ENCODE measurements around the gene ATP5PB.

ATP5PB gene

GRCh38 chr1:111476214-111476613 lies 26.9 kb downstream of the ATP5PB start:
- DNase-seq = no peak

- peak; percentile 72 for DNase-seq
Observed at GRCh38 chr1:111476761-111477309, 27.6 kb downstream of the ATP5PB start.

DNA sequence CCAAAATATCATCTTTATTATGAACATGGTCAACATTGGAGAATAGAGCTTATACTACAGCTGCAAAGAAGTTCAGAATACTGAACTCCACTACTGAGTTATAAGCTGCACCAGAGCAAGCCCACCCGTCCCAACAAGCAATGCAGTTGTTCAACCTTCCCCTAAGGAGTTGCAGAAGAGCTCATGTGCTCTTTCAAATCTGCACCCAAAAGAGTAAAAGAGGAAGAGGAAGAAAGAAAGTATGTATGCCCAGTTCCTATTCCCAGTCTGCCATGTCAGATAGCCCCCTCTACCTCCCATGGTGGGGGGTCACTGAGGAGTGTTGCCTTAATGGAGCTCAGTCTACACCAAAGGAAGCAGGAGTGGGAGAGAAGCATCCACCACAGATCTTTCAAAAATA lies 31.4 kb downstream of the ATP5PB start:
- no peak for DNase-seq

DNA sequence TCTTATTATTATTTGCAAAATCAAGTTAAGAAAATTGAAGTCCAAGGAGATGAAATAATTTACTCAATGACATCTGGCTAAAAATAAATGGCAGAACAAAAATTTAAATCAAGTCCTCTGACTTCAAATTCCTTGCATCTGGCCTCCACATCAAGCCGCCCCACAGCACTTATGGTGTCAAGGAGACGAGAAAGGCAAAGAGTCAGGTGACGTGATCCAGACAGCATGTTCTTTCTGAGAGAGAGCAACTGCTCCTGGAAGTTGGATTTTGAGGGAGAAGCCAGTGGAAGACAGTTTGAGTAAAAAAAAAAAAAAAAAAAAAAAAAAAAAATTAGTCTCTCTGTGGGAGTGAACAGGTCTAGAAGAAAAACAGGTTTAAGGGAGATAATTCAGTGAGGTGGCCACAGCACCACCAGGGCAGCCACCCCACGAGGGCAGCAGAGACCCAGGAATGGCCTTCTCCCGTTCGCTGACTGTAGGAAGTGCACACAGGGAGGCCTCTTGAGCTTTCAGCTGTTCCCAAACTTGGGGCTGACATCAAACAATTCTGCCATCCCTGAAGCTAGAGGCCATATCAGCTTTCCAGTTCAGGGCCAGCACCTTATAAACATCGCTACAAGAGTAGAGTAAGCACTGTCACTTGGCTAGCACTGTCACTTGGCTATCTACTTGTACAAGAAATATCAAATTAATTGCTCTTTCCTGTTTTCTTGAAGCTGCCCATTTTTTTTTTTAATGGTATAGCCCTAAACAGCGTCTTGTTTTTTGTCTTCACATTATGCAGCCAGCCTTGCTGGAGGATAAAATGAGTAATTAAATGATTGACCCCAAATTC lies 32.3 kb downstream of the ATP5PB start:
- DNase-seq = peak; percentile 84

DNA sequence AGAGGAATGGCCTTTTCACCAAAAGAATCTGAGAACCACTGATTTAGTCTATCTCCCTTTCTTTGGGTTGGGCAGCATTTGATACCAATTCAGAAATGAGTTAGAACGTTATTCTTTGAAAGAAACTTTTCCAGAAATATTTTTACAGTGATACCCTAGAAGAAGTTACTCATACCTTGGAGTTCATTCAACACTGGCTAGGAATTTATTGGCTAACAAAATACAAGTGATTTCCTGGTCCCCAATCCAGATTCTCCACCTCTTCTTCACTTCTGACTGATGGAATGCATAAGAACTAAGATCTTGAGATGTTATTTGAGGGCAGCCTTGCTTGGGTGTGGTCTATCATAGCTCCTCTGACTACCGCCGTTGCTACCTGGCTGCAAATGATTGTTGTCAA lies 33.9 kb downstream of the ATP5PB start:
- no peak for DNase-seq

DNA sequence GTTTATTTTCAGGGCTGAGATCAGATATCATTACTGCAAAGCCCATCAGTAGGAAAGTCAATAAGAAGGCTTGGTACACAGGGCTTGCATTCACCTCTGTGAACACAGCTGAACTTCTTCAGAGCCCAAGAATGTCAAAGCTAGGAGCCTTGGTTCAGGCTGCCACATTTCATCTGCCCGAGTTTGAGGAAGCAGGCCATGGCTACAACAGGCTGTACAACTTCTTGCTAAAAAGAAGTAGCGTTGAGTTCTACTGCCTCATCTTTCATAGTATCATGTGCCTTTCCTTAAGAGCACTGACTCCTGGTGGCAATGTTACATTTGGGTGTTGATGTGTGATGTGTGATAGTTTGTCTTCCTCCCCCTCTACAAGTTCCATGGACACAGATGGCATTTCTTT lies 34.6 kb downstream of the ATP5PB start:
- no peak for DNase-seq

DNA sequence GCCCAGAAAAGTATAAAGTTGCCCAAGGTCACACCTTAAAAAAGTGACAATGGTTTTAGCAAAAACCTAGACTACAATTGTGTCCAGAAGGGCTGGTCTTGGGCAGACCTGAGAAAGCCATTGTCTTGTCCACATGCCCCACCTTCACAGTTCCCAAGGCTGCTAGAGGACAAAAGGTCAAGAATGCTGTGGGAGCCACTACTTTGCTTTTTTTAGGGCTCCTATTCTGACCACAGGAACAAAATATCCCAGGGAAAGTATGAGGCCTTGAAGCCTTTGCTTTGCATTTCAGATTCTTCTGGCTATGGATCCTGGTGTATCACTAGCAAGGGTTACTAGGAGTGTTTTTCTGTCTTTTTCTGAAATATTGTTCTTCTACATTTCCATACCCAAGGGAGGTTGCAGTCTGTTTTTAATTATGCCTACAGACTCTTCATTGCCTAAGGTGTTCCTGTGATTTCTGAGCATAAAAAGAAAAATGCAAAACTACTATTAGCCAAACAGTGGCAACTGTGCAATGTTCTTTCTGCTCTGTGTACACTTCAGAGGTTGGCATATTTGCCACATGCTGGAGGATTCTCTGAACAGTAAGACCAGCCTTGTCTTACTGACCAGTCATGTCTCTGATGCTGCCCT lies 35.2 kb downstream of the ATP5PB start:
- DNase-seq = no peak

DNA sequence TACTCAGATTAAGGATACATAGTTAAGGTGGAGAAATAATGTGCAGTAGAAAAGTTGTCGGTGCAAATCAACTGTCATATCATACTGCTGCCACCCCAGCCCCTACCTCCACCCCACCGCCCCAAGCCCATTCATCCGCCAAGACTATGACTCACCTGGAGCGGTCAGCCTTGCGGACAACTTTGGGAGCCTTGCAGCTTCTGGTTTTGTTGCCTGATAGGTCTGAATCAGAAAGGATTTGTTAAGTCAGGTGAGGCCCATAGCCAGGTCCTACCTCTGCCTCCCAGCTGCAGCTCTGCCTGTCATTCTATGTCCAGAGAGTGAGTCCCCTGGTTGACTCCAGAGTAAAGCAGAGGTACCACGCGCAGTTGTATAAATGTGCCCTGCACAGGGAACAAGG lies 37.2 kb downstream of the ATP5PB start:
- DNase-seq = no peak

GRCh38 chr1:111487133-111487532 lies 37.9 kb downstream of the ATP5PB start:
- DNase-seq = no peak

DNA sequence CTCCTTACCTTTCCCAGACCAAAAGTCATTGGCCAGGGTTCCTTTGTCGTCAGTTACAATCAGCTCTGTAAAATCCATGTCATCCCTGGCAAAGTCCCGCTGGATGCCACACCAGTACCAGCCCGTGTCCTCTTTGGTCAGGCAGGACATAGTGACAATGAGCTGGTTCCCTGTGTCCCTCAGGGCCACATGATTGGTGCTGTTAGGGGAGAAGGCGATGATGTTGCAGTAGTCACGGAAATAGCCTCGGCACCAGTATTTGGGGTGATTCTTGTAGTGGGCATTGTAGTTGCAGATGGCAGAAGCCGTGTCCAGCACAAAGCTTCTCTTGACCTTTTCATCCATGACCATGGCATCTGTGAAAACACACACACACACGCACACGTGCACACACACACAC lies 39.4 kb downstream of the ATP5PB start:
- DNase-seq = no peak

DNA sequence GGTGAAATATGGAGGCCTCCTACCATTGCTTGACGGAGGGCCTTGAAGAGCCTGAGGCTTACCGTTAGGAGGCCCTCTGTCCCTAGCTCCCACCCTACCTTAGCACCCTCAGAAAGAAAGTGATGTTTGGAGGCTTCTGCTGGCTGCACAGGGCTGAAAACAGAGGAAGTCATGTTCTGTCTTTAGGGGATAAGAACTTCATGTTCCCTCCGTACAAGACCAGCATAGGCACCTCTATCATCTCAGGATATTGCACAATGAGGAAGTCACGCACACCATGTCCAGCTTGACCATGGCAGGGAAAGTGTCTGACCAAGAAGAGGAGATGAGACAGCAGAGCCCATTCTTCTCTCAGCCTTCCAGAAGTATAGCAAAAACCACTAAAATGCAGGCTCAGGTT lies 40.3 kb downstream of the ATP5PB start:
- no peak for DNase-seq

GRCh38 chr1:111490220-111490619 lies 41.0 kb downstream of the ATP5PB start:
- no peak for DNase-seq

DNA sequence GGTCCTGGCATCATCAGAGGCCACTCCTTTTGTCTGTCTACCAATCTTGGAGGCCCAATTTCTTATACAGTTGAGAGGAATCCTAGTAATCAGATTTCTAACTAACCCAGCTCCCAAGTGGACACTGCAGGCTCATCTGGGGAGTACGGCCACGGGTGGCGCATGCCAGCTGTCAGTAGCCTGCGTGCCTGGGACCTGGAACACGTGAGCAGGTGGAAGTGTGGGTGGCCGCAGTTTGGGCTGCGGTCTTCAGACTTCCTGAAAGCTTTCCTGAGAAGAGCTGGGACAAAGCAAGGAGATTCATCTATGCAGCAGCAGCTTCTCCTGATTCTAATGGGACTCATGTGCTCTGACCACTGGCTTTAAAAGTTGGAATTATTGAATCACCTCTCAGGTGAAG lies 41.8 kb downstream of the ATP5PB start:
- DNase-seq = no peak

DNA sequence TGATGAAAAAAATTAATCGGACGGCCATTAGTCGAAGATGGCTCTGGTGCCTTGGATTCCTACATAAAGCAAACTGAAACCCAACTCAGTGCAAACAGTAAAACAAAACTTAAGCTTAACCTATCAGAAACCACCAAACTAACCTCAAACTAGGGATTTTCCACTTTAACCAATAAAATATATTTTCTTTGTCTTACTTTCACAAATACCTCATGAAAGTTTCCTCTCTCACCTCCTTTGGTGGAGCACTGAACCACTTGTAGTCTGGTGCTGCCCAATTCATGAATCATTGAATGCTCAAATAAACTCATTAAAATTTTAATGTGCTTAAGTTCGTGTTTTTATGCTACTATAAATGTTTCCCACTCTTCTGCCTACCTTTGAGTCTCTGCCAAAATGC lies 47.1 kb downstream of the ATP5PB start:
- no peak for DNase-seq

- DNase-seq = no peak
Observed at GRCh38 chr1:111497592-111497991, 48.3 kb downstream of the ATP5PB start.

DNA sequence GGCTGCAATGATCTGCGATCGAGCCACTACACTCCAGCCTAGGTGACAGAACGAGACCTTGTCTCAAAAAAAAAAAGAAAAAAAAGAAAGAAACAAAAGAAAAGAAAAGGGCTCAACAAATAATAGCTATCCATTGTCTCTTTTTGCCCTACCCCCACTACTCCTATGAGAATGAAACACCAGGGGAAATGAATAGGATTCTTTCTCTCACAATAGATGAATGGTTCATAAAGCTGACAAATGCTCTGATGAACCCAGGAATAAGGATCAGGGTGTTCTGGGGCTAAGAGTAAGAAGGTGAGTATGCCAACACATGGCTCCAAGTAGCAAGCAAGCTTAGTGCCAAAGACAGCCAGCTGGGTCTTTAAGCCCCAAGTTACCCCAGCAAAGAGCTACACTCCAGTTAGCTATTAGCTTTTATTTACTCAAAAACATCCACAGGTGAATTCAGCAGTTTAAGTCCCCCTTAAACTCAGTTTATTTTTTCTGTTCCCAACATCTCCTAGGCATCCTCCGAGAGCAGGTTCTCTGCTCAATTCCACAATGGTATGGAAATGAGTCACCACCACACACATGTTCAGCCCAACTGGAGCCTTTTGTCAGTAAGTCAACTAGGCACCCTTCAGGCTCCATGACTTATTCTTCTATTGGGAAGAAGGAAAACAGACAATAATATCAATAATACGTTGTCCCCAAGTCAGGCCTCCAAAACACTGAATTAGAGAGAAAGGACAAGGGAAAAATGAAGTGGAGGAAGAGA lies 49.9 kb downstream of the ATP5PB start:
- DNase-seq = no peak

GRCh38 chr1:111501645-111502044 lies 52.4 kb downstream of the ATP5PB start:
- DNase-seq = no peak

DNA sequence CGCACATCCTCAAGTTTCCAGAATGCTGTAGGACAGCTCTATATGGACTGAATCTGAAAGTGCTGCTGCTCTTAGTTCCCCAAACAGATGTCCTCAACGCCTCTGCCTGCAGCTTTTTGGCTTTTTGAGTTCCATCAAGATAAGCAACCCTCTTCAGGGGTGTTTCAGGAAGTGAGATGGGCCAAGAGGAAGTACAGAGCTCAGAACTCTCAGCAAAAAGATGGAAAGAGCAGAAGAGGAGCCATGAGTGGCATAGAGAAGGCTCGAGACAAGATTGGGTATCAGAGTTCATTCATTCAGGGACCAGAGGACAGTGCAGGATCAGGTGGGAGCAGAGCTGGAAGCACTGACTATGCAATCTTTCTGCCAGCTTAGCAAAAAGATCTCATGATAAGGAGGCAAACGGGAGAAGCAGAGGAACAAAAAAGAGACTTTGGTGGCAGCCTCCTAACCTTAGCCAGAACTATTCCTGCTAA lies 54.4 kb downstream of the ATP5PB start, which contains the start of the genes ADORA3 and TMIGD3:
Gene ADORA3 (minus strand): TSS at position 49 of the 476 bp plus-strand sequence. CDS start 279 bp downstream, outside the sequence.
Gene TMIGD3 (minus strand): TSS at position 49 of the 476 bp plus-strand sequence. CDS start 279 bp downstream, outside the sequence.
- DNase-seq = peak; percentile 58

DNA sequence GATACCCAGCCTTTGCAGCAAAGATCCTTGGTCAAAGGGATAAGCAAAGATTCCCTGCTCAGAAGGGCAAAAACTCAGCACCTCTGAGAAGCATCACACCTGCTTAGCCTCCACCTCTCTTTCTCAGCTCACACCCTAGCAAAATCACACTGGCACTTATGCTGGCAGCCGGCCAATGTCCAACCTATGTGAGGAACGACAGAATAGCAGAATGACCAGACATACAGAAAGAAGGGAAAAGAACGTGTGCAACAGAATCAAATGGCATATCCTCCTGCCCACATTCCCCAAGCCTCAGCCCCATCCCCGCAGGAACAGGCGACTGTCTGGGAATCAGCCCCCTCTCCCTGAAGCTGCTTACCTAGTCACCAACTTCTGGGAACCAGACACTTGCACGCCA lies 54.8 kb downstream of the ATP5PB start:
- DNase-seq = no peak

- peak; percentile 64 for DNase-seq
Observed at GRCh38 chr1:111505641-111506119, 56.4 kb downstream of the ATP5PB start.

GRCh38 chr1:111506561-111506960 lies 57.3 kb downstream of the ATP5PB start:
- no peak for DNase-seq

GRCh38 chr1:111507411-111508201 lies 58.3 kb downstream of the ATP5PB start:
- DNase-seq = peak; percentile 84

All from activated effector memory CD4-positive, alpha-beta T cell treated with anti-CD3 and anti-CD28 coated beads, Interleukin-2, amount 50 U/mL, for 16 hours (primary cell).